Cardiac muscle cell (in vitro differentiated cells and primary cell): ENCODE results near the gene CCDC102A. TPM values are rescaled to one million over a fixed set of nuclear protein-coding genes. Genes with fewer than 3 reads are reported as not detected.

Source experiments
- DNase-seq, 2 donors: peaks; one replicate each; pipeline versions ENCODE4 v3.0.0 to v3.0.0-alpha.2; 2010 to 2017; ENCODE audit warnings: low read depth in 1 of 2, low spot score in 1 of 2
- H3K27ac ChIP-seq: fragments of 200-600 bp; sonication (generic); 2 replicates; pipeline ENCODE4 v1.5.1; 2016
- H3K27me3 ChIP-seq: fragments of 200-600 bp; sonication (generic); 2 replicates; pipeline ENCODE4 v1.6.0; 2016; ENCODE audit warnings: control low read depth
- H3K36me3 ChIP-seq: fragments of 200-600 bp; sonication (generic); 2 replicates; pipeline ENCODE4 v1.5.1; 2016; ENCODE audit warnings: control low read depth
- H3K4me1 ChIP-seq: fragments of 200-600 bp; sonication (generic); 2 replicates; pipeline ENCODE4 v1.8.1; 2017; ENCODE audit warnings: low read depth, mild to moderate bottlenecking, mixed run types
- H3K4me3 ChIP-seq: fragments of 200-600 bp; sonication (generic); 2 replicates; pipeline ENCODE4 v1.5.1; 2016; ENCODE audit warnings: mild to moderate bottlenecking
- H3K9me3 ChIP-seq: fragments of 200-600 bp; sonication (generic); 2 replicates; pipeline ENCODE4 v1.5.1; 2017; ENCODE audit warnings: low read depth, mild to moderate bottlenecking, control low read depth
- CTCF ChIP-seq: IDR thresholded peaks from 2 replicates; pipeline ENCODE4 v1.5.1; 2012; ENCODE audit warnings: low read depth, mild to moderate bottlenecking, low read length
- polyA plus RNA-seq: library from polyadenylated mRNA; unstranded; fragments of >200 nt; fragmentation: Nextera tagmentation; extraction: Ambion mirVana; gene quantifications from 2 replicates; pipeline ENCODE4 v1.2.1, GENCODE V29; 2016
- total RNA-seq: library from RNA; depleted of rRNA; stranded (reverse); fragments of >200 nt; gene quantifications from 2 replicates; pipeline ENCODE4 v1.2.3, GENCODE V29; 2016

The CCDC102A gene
- total and polyA plus RNA-seq, 2 experiments from 2014 or later = 30.1 to 51.9 TPM

- TF ChIP-seq CTCF = no peak
- Histone ChIP-seq H3K27ac (peak overlapping the region; percentile 95), H3K4me1 (peaks cover 61% of the 10 kb centered on the region), H3K36me3 (peaks cover 80% of the 10 kb centered on the region), H3K27me3 (no peaks in the 10 kb centered on the region), H3K4me3 (no peak overlapping the region), H3K9me3 (no peaks in the 10 kb centered on the region)
- no peak for DNase-seq
These were observed 61.4 kb downstream of the CCDC102A start for GRCh38 chr16:57474671-57475661.

- Histone ChIP-seq H3K27ac (peak overlapping the region; percentile 95), H3K36me3 (peaks cover 82% of the 10 kb centered on the region), H3K4me3 (no peak overlapping the region), H3K4me1 (peaks cover 50% of the 10 kb centered on the region), H3K27me3 (no peaks in the 10 kb centered on the region), H3K9me3 (no peaks in the 10 kb centered on the region)
- TF ChIP-seq CTCF = no peak
- DNase-seq = no peak
These were observed 62.5 kb downstream of the CCDC102A start for GRCh38 chr16:57473906-57474305.

GRCh38 chr16:57473176-57473840 is 63.1 kb downstream of the CCDC102A start:
- peaks cover 80% of the 10 kb centered on the region for H3K36me3 ChIP-seq
- no peak for DNase-seq
- no peaks in the 10 kb centered on the region for H3K9me3 ChIP-seq

GRCh38 chr16:57472665-57473060 is 63.7 kb downstream of the CCDC102A start:
- no peak for TF ChIP-seq CTCF
- Histone ChIP-seq H3K4me3 (no peak overlapping the region), H3K36me3 (peaks cover 79% of the 10 kb centered on the region), H3K27ac (peak overlapping the region; percentile 95), H3K27me3 (no peaks in the 10 kb centered on the region), H3K4me1 (peaks cover 38% of the 10 kb centered on the region), H3K9me3 (no peaks in the 10 kb centered on the region)
- peak in 1 of 2 donors; percentile 6 for DNase-seq

More at GRCh38 chr16:57473176-57473840, 63.1 kb downstream of the CCDC102A start:
- H3K27me3 ChIP-seq = no peaks in the 10 kb centered on the region
- peaks cover 44% of the 10 kb centered on the region for H3K4me1 ChIP-seq
- peak overlapping the region; percentile 95 for H3K27ac ChIP-seq
- no peak for TF ChIP-seq CTCF
- H3K4me3 ChIP-seq = no peak overlapping the region

GRCh38 chr16:57471852-57472664 is 64.3 kb downstream of the CCDC102A start:
- H3K4me1 ChIP-seq = peaks cover 32% of the 10 kb centered on the region
- peak in 1 of 2 donors; percentile 14 for DNase-seq
- no peak overlapping the region for H3K4me3 ChIP-seq
- no peaks in the 10 kb centered on the region for H3K27me3 ChIP-seq
- peak overlapping the region; percentile 95 for H3K27ac ChIP-seq
- peaks cover 84% of the 10 kb centered on the region for H3K36me3 ChIP-seq
- H3K9me3 ChIP-seq = no peaks in the 10 kb centered on the region
- no peak for TF ChIP-seq CTCF
